ENCODE measurements around the gene IGFBP5.

The IGFBP5 gene

DNA sequence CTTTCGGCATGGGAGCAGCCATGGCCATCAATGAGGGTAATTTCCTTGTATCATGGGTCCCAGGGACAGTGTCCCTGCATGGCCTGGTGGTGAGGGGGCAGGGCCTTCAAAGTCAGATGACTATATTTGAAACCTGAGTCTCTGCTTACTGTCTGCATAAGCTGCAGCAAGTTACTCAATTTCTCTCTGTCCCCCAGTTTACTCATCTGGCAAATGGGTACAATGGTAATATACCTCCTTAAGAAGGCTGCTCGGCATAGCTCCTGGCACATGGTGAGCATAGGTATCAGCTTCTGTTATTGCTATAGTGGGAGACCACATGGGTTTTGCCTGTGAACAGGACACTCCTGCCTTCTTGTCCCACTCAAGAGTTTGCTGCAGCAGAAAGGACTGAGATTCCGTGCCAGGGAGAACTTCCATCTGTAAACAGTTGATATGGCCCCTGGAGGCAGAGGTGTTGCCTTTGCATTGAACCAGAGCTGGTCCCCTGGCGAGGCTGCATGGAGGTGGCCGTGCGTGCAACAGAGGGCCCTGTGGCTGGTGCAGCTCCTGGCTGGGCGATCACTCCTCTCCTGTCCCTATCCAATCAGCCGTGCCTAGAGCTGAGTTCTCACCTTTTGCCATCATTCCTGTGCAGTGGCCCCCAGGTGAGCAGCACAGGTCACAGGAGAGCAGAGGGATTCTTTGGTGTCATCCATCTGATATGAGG, 22.7 kb upstream of the IGFBP5 start:
- no peak for DNase-seq (ENCODE audit: low read depth, low spot score)
- TF ChIP-seq POLR2AphosphoS5 (IDR thresholded peaks at IDR 0.05; ENCODE audit: borderline replicate concordance, low read depth, low read length) (no peak), EZH2 (IDR thresholded peaks at IDR 0.05) (no peak), FOXP2 (optimal IDR thresholded peaks at IDR 0.05; ENCODE audit: control extremely low read depth, extremely low read length, insufficient read depth) (no peak)
- no peak overlapping the region for H3K27ac ChIP-seq
- H3K4me3 ChIP-seq: no peak overlapping the region
- H3K9ac ChIP-seq (ENCODE audit: insufficient read length): no peak overlapping the region
- no peaks in the 10 kb centered on the region for H3K36me3 ChIP-seq (ENCODE audit: insufficient read depth, low read length)
- no peaks in the 10 kb centered on the region for H3K9me3 ChIP-seq (ENCODE audit: low read depth, low read length)

DNA sequence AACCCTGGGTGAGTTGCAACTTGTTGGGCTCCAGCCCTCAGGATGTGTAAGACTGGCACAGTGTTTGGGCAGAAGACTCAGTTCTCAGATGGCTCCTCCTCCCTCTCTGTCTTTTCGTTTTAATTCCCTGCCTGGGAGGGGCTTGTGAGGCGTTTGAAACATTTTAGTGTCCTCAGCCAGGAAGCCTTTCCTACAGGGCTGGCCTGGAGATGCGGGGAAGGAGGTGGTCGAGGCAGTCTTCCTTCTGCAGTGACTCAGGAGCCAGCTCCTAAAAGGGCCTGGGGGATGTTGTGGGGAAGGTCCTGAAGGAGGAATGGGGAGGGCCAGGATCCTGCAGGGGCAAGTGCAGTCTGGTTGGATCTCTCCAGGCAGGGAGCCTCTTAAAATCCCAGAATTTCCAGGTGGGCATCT, 22.1 kb upstream of the IGFBP5 start:
- no peak overlapping the region for H3K27ac ChIP-seq
- H3K9me3 ChIP-seq (ENCODE audit: low read depth, low read length): no peaks in the 10 kb centered on the region
- no peaks in the 10 kb centered on the region for H3K36me3 ChIP-seq (ENCODE audit: insufficient read depth, low read length)
- TF ChIP-seq POLR2AphosphoS5 (IDR thresholded peaks at IDR 0.05; ENCODE audit: borderline replicate concordance, low read depth, low read length) (no peak), EZH2 (IDR thresholded peaks at IDR 0.05) (no peak), FOXP2 (optimal IDR thresholded peaks at IDR 0.05; ENCODE audit: control extremely low read depth, extremely low read length, insufficient read depth) (no peak)
- no peak overlapping the region for H3K9ac ChIP-seq (ENCODE audit: insufficient read length)
- no peak overlapping the region for H3K4me3 ChIP-seq
- DNase-seq (ENCODE audit: low read depth, low spot score): no peak

DNA sequence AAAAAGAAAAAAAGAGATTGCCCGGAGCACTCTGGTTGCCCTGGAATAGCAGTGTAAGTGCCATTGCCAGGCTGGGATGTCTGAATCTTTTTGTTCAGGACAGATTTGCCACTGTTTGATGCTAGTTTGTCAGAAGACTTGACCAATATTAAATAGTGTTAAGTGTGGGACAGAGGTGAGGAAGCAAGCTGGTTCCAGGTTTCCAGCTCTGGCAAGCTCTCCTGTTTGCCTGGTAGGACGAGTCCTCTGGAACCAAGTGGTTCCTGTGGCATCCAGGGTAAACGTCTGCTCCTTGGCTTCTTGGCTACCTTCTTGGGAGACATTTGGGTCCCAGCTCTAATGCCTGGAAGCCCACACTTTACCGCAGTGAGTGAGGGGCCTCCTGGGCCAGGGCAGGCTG, 20.8 kb upstream of the IGFBP5 start:
- no peaks in the 10 kb centered on the region for H3K9me3 ChIP-seq (ENCODE audit: low read depth, low read length)
- H3K9ac ChIP-seq (ENCODE audit: insufficient read length): no peak overlapping the region
- DNase-seq (ENCODE audit: low read depth, low spot score): no peak
- TF ChIP-seq EZH2 (IDR thresholded peaks at IDR 0.05): no peak
- no peak for TF ChIP-seq FOXP2 (optimal IDR thresholded peaks at IDR 0.05; ENCODE audit: control extremely low read depth, extremely low read length, insufficient read depth)
- no peak for TF ChIP-seq POLR2AphosphoS5 (IDR thresholded peaks at IDR 0.05; ENCODE audit: borderline replicate concordance, low read depth, low read length)
- H3K27ac ChIP-seq: no peak overlapping the region
- no peaks in the 10 kb centered on the region for H3K36me3 ChIP-seq (ENCODE audit: insufficient read depth, low read length)
- no peak overlapping the region for H3K4me3 ChIP-seq

DNA sequence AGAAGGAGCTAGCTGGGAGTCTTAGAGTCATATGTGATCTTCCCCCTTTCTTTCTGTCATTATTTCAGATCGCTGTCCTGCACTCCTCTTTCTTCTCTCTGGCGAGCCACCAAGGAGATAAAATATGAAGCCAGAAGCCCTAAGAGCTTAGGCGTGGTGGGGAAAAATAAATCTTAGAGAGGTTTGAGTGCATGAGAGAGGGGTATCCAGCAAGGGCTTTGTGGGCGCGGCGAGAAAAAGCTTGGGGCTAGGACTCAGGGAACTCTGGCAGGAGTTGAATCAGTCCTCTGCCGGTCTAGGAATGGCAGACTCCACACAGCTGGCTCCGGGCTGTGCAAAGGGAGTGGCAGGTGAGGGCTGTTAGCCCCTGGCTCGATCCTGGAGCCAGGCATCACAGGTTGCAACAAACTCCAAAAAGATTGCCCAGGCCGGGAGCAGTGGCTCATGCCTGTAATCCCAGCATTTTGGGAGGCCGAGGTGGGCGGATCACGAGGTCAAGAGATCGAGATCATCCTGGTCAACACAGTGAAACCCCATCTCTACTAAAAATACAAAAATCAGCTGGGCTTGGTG, 20.1 kb upstream of the IGFBP5 start:
- no peak for TF ChIP-seq POLR2AphosphoS5 (IDR thresholded peaks at IDR 0.05; ENCODE audit: borderline replicate concordance, low read depth, low read length)
- no peak for TF ChIP-seq FOXP2 (optimal IDR thresholded peaks at IDR 0.05; ENCODE audit: control extremely low read depth, extremely low read length, insufficient read depth)
- TF ChIP-seq EZH2 (IDR thresholded peaks at IDR 0.05): no peak
- no peak overlapping the region for H3K27ac ChIP-seq
- H3K9ac ChIP-seq (ENCODE audit: insufficient read length): no peak overlapping the region
- no peaks in the 10 kb centered on the region for H3K36me3 ChIP-seq (ENCODE audit: insufficient read depth, low read length)
- no peak overlapping the region for H3K4me3 ChIP-seq
- no peaks in the 10 kb centered on the region for H3K9me3 ChIP-seq (ENCODE audit: low read depth, low read length)
- no peak for DNase-seq (ENCODE audit: low read depth, low spot score)

DNA sequence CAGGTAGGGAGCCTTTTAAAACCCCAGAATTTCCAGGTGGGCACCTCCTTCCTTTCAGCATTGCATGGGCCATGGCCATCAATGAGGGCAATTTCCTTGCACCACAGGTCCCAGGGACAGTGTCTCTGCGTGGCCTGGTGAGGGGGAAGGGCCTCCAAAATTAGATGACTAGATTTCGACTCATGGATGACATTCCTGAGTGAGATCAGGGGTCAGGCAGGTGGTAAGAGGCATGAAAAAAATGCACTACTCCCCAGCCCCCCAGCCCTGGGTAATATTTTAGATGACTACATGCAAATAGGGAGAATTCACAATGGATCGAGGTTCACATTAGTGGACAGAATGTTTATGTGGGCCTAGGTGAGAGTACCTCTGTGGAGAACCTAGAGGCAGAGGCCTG, 19.0 kb upstream of the IGFBP5 start:
- no peak overlapping the region for H3K4me3 ChIP-seq
- H3K9me3 ChIP-seq (ENCODE audit: low read depth, low read length): no peaks in the 10 kb centered on the region
- no peak overlapping the region for H3K9ac ChIP-seq (ENCODE audit: insufficient read length)
- H3K27ac ChIP-seq: no peak overlapping the region
- no peak for DNase-seq (ENCODE audit: low read depth, low spot score)
- TF ChIP-seq EZH2 (IDR thresholded peaks at IDR 0.05): no peak
- no peaks in the 10 kb centered on the region for H3K36me3 ChIP-seq (ENCODE audit: insufficient read depth, low read length)

DNA sequence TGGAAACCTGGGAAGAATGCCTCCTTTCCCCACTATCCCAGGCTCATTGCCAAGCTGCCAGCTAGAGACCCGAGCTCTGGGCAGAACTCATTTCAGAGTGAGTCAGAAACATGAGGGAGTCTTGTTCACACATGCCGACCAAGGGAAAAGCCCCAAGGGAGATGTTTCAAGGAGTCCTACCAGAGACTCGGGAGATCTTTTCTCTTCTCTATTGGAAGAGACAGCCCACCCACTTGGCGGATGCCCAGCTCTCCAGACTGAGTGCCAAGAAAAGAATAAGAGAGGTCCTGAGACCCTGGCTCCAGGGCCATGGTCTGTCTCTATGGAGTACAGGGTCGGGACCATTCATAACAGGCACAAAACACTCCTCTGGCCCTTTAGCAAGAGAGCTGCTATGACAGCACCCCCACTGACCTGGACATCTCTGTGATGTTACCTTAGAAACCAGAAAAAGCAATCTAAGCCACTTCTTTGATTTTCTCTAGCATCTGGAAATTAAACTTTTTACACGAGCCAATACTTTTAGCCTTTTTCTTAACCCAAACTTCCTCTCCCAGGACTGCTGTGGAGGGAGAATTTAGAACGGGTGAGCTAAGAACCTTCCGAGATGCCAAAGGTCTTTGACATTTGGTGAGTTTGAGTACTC, 18.5 kb upstream of the IGFBP5 start:
- TF ChIP-seq POLR2AphosphoS5 (IDR thresholded peaks at IDR 0.05; ENCODE audit: borderline replicate concordance, low read depth, low read length): no peak
- no peak for TF ChIP-seq FOXP2 (optimal IDR thresholded peaks at IDR 0.05; ENCODE audit: control extremely low read depth, extremely low read length, insufficient read depth)
- no peak for TF ChIP-seq EZH2 (IDR thresholded peaks at IDR 0.05)
- Histone ChIP-seq H3K9me3 (ENCODE audit: low read depth, low read length) (no peaks in the 10 kb centered on the region), H3K4me3 (no peak overlapping the region), H3K9ac (ENCODE audit: insufficient read length) (no peak overlapping the region), H3K27ac (no peak overlapping the region), H3K36me3 (ENCODE audit: insufficient read depth, low read length) (no peaks in the 10 kb centered on the region)
- DNase-seq (ENCODE audit: low read depth, low spot score): no peak

DNA sequence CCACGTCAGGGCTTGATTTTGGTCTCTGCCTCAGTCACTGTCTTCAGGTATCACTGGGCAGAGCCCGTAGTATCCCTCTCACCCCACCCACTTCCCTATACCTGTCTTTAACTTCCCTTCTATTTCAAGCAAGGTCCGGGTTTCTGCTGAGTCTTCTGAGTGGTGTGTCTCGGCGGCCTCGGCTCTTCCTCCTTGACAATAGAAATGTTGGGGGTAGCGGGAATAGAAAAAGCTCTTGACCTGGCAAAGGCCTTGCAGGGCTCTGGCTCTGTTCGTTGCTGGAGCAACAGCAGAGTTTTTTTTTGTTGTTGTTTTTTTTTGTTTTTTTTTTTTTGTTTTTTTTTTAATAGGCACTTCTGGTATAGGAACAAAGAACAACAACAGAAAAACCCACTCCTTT, 16.0 kb upstream of the IGFBP5 start:
- Histone ChIP-seq H3K27ac (no peak overlapping the region), H3K4me3 (no peak overlapping the region), H3K36me3 (ENCODE audit: insufficient read depth, low read length) (no peaks in the 10 kb centered on the region), H3K9ac (ENCODE audit: insufficient read length) (no peak overlapping the region), H3K9me3 (ENCODE audit: low read depth, low read length) (no peaks in the 10 kb centered on the region)
- TF ChIP-seq FOXP2 (optimal IDR thresholded peaks at IDR 0.05; ENCODE audit: control extremely low read depth, extremely low read length, insufficient read depth) (no peak), POLR2AphosphoS5 (IDR thresholded peaks at IDR 0.05; ENCODE audit: borderline replicate concordance, low read depth, low read length) (no peak), EZH2 (IDR thresholded peaks at IDR 0.05) (no peak)
- no peak for DNase-seq (ENCODE audit: low read depth, low spot score)

DNA sequence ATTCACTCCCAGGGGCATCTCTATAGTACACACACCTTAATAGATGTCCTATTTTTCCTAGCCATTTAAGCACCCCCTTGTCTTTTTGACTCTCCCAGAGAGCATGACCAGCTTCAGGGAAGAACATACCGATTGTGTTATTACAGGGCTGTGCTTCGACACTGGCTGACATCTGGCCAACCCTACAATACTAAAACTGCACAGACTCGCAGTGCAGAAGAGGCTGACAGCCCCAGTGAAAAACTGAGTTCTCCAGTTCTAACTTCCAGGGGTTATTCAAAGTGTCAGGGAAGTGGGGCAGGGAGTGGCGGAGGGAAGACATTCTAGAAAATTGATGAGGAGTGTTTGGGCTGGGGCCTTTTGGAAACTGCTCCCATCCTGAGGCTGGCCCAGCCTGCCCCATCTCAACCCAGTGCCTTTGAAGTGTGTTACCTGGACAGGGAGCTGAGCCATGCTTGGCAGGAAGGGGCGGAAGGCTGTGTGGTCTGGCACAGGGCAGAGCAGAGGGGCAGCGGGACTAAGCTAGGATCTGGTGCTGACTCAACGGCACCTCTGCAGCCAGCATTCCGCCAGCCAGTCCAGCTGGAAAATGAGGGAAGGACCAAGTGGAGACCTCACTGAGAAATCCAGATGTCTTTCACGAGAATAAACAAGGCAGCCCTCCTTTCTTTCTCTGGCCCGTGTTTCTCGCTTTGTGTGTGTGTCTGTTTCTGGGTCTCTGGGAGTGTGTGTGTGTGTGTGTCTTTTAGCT, 15.4 kb upstream of the IGFBP5 start:
- H3K9me3 ChIP-seq (ENCODE audit: low read depth, low read length): no peaks in the 10 kb centered on the region
- no peaks in the 10 kb centered on the region for H3K36me3 ChIP-seq (ENCODE audit: insufficient read depth, low read length)
- no peak overlapping the region for H3K9ac ChIP-seq (ENCODE audit: insufficient read length)
- H3K27ac ChIP-seq: no peak overlapping the region
- no peak overlapping the region for H3K4me3 ChIP-seq
- TF ChIP-seq POLR2AphosphoS5 (IDR thresholded peaks at IDR 0.05; ENCODE audit: borderline replicate concordance, low read depth, low read length): no peak
- no peak for TF ChIP-seq EZH2 (IDR thresholded peaks at IDR 0.05)
- no peak for TF ChIP-seq FOXP2 (optimal IDR thresholded peaks at IDR 0.05; ENCODE audit: control extremely low read depth, extremely low read length, insufficient read depth)
- no peak for DNase-seq (ENCODE audit: low read depth, low spot score)

All from SK-N-MC (cell line).